GM20431 (cell line): Measurements from ENCODE around the gene DNAJC5G.
"Not testable (repeated sequence)": the region's sequence is repeated elsewhere in the genome, so short reads cannot be mapped to it uniquely, and the experiment has no call there.

Experiments
- in situ Hi-C: fragments of 300-500 bp; cut with MseI, MboI; formaldehyde crosslinking; loops from one replicate; pipeline ENCODE4 v1.15.0; 2020; ENCODE audit warnings: low sequenced_read_pairs; ENCODE audit not compliant: unreplicated experiment

DNAJC5G gene

DNA sequence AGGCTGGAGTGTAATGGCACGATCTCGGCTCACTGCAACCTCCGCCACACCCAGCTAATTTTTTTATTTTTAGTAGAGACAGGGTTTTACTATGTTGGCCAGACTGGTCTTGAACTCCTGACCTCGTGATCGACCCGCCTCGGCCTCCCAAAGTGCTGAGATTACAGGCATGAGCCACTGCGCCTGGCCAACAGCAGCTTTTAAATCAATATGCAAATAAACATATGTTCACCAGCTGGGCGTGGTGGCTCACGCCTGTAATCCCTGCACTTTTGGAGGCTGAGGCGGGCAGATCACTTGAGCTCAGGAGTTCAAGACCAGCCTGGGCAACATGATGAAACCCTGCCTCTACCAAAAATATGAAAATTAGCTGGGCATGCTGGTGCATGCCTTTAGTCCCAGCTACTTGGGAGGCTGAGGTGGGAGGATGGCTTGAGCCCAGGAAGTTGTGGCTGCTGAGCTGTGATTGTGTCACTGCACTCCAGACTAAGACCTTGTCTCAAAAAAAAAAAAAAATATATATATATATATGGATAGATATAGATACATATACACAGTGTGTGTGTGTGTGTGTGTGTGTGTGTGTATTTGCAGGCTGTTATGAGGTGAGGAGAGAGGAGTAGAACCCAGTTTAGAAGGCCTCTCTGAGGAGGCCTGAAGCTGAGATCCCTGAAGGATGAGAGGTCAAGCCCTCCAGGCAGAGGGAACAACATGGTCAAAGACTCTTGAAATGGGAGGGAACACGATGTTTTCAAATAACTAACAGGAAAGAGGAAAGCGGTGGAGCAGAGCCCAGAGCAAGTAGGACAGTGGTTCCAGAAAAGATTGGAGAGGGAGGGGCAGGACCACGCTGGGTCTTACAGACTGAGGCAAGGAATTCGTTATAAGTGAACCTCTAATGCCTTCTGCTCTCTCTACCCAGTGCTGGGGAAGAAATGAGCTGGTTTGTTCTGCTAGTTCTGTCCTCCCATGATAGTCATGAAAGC lies 2.4 kb upstream of the DNAJC5G start:
- in situ Hi-C loops: not testable (repeated sequence)

DNA sequence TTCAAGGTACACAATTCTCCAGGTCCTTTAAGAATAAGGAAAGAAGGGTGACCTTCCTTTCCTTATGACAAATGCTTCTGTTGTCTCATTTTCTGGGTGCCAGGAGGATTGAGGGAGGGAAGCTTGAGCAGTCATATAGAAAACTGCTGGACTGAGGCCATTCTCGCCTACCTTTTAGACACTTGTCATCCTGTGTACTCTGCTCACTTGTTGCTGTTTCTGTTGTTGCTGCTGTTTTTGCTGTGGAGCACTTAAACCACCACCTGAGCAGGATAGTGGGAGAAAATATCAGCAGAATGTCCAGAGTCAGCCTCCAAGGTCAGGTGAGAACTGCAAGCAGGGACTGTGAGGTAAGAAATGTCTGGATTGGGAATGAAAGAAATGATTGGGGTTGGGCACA lies 2.8 kb downstream of the DNAJC5G start:
- in situ Hi-C loops: loop anchor here (25.0 kb wide), 2 partner anchors 316 to 441 kb away; partner anchors contain the start of genes DPYSL5 and MAPRE3

DNA sequence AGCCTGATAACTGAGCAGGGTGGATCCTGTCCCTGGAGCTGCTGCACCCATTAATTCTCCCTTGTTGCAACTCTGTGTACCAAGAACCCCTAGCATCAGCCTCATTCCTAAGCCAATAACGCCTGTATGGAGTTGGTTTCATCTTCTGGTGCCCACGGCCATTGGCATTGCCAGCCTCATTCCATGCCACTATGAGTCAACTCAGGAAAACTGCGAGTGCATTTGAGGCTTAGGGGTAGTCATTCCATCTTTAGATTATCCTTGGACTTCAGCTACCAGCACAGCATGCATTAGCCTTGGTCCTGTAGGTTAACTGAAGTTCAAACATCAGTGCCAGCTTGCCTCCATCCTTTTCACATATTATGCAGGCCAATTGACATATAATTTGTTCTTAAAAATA lies 5.6 kb downstream of the DNAJC5G start:
- in situ Hi-C loops: loop anchor here (10.0 to 25.0 kb wide), 3 partner anchors 186 to 444 kb away; partner anchors contain the start of genes DPYSL5 and MAPRE3

DNA sequence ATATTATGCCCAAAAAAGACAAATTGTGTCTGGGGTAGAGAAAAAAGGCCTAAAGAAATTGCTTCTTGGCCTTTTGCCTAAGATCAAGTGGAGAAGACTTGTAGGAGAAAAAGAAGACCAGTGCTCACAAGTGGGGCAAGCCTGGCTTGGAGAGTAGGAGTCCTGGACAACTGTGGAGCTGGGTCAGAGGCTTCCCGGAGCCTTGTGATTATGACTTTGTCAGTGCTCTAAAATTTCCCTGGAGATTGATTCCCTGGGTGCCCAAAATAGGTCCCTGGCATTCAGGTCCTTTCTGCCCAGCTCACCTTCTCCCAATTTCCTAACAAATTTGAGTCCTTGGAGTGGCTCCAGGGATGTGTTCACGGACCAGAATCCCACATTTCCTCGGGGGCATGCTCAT lies 6.2 kb downstream of the DNAJC5G start:
- in situ Hi-C loops: loop anchor here (10.0 to 25.0 kb wide), 3 partner anchors 187 to 444 kb away; partner anchors contain the start of genes DPYSL5 and MAPRE3

DNA sequence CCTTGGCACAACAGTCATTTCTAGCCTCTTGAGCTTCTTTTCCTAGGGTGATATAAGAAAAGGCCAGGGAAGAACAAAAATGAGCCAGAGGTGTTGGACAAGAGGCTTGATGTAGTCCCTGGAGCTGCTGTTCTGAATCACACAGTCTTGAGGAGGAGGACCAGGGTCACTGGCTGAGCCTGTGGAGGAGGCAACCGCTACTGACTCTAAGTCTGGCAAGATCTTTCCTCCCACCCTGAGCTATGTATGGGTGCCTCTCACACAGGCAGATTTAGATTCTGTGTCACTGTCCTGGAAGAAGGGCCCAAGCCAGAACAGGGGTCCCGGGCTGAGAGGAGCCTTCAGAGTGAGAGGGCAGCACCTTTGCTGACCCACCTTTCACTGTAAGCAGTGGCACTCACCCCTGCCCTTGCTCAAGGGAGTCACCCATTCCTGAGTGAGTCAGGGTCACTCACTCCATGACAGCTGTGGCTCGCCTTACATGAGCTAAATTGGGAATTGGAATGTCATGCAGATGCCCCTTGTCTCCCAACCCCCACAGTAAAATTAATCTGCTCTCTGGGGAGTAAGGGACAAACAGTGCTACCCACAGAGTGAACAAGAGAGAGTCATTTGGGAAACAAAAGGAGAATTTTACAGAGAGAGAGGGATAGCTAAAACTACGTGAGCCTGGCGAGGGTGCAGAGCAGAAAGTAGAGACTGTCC lies 6.8 kb downstream of the DNAJC5G start, which contains the start of gene TRIM54:
Gene TRIM54 (plus strand): TSS at position 575 of the 705 bp plus-strand sequence. CDS start 303 bp downstream, outside the sequence.
- in situ Hi-C loops: loop anchor here (10.0 to 25.0 kb wide), 3 partner anchors 187 to 445 kb away; partner anchors contain the start of genes DPYSL5 and MAPRE3

DNA sequence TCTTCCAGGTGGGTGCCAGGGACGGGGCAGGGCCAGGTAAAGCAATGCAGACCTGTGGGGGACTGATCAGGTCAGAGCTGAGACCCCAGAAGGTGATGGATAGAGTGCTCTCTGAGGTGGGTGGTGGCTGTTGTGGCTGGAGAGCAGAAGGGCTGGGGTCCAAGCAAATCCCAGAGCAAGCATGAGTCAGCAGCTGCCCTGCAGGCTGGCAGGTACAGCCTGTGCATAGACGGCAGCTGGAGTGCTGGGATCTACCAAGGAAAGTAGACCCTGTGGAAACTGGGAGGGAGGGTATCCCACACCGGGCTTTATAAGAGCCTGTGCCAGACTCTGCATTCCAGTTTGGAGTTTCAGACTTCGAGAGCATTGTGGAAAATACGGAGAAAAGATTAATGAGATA lies 7.7 kb downstream of the DNAJC5G start:
- in situ Hi-C loops: loop anchor here (10.0 to 25.0 kb wide), 3 partner anchors 188 to 446 kb away; partner anchors contain the start of genes DPYSL5 and MAPRE3

DNA sequence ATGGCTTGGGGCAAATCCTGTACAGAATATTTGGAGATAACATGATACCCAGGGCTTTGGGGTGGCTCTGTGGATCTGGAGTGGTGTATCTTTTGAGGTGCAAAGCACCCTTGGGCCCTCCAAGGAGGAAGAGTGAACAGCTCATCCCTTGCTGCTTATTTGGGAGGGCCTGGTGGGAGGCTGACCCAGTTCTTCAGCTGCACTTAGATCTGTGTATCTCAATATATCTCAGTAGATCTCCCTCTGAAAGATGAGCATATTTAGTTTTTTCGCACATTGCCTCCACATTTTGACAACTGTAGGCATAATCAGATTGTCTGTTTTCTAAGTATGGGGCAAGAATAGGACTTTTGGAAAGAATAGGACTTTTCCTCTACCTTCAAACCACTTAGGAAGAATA lies 9.8 kb downstream of the DNAJC5G start:
- in situ Hi-C loops: loop anchor here (10.0 to 25.0 kb wide), 3 partner anchors 190 to 448 kb away; partner anchors contain the start of genes DPYSL5 and MAPRE3

DNA sequence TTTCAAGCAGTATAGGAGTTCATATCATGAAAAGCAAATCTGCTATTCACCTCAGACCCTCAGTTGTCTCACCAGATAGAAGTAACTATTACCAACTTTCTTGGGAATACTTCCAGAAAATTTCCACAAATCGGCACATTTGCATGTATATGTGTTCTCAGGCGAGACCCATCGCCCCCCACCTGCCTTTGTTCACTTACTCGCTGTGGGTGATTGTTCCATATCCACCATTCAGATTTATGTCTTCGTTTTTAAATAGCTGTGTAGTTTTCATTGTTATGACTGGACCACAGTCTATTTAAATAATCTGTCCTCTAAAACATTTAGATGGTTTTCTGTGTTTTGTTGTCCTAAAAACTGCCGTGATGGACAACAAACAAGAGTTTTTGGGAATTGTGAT lies 10.2 kb downstream of the DNAJC5G start:
- in situ Hi-C loops: loop anchor here (10.0 to 25.0 kb wide), 3 partner anchors 191 to 448 kb away; partner anchors contain the start of genes DPYSL5 and MAPRE3

DNA sequence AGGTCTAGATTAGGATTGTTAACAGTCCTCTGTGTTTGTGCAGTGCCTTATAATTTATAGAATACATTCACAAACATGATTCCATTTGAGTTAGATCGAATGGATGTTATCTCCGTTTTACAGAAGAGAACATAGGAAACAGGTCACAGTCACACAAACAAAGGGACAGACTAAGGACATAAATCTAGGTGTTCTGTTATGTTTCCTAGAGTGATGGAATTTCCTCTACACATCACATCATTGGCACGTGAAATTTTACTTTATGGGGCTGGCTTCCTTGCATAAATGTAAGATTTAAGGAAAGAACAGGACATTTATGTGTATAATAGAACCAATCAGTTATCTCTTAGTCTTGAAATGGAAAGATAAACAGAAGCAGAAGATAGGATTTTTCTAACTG lies 13.4 kb downstream of the DNAJC5G start:
- in situ Hi-C loops: loop anchor here (10.0 to 25.0 kb wide), 3 partner anchors 194 to 451 kb away; partner anchors contain the start of genes DPYSL5 and MAPRE3

DNA sequence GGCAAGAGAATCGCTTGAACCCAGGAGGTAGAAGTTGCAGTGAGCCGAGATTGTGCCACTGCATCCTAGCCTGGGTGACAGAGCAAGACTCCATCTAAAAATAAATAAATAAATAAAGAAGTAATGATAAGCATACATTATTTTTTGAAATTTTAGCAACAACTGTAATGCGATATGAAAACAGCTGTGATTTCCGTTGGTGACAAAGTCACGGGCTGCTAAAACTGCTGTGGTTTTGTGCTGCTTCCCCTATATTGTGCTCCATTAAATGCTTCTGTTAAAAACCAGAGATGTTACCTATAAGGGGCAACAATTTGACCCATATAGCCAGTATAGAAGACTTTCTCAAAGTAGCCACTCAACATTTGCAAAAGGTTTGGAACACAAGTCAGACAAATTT lies 15.3 kb downstream of the DNAJC5G start:
- in situ Hi-C loops: loop anchor here (25.0 kb wide), 2 partner anchors 328 to 453 kb away; partner anchors contain the start of genes DPYSL5 and MAPRE3

DNA sequence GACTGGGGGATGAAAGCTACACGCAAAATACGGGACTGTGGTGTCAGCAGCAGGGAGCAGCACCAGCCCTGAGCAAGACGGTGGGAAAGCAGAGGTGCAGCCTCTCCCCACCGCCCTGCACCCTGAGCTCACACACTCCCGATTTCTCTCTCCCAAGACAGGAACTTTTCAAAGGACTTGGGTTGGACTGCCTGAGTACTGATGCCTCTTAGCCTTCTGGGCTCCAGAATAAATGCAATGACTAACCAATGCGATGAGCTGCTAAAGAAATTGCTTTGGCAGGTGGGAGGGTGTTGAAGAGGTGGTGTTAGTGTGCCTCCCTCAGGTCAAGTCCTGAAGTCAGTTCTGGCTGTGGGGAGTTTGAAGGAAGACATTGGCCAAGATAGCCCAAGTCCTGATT lies 16.6 kb downstream of the DNAJC5G start:
- in situ Hi-C loops: loop anchor here (25.0 kb wide), 2 partner anchors 330 to 455 kb away; partner anchors contain the start of genes DPYSL5 and MAPRE3

DNA sequence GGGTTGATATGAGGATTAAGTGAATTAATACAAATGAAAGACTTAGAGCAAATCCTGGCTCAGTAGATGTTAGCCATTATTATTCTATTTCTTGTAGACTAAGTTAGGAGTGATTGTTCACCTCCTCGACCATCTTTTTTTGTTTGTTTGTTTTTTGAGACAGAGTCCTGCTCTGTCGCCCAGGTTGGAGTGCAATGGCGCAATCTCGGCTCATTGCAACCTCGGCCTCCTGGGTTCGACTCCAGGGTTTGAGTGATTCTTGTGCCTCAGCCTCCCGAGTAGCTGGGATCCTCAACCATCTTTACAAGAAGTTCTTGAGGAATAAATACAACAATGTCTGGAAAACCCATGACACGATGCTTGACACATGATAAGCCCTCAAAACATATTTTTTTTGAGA lies 19.7 kb downstream of the DNAJC5G start:
- in situ Hi-C loops: loop anchor here (25.0 kb wide), 2 partner anchors 333 to 458 kb away; partner anchors contain the start of genes DPYSL5 and MAPRE3

DNA sequence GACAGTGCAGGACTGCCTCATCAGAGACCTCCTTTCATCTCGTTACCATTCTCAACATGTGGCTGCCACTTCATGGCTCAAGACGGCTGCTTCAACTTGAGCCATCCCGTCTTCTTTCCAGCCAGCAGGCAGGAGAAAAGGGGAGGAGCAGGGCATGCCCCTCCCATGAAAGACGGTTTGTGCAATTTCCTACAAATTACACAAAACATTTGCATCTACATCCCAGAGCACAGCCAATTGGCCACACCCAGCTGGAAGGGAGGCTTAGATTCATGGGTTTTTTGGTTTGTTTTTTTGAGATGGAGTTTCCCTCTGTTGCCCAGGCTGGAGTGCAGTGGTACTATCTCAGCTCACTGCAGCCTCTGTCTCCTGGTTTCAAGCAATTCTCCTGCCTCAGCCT lies 21.2 kb downstream of the DNAJC5G start:
- in situ Hi-C loops: loop anchor here (25.0 kb wide), 2 partner anchors 334 to 459 kb away; partner anchors contain the start of genes DPYSL5 and MAPRE3

DNA sequence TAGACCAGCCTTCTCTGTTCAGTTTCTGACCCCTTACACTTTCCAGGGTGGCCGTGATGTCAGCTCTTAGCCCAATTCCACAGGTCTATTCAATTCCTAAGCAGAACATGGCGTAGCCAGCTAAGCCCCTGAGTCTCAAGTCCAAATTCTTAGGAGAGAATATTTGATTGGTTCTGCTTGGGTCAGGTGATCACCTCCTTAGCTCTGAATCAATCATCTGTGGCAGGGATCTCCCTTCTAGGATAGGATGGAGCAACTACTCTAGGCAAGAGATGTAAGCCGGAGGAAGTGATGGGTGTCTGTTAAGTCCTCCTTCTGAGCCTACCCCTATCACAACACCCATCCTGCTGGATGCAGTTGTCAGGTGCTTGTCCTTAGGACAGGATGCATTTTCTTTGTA lies 22.0 kb downstream of the DNAJC5G start:
- in situ Hi-C loops: loop anchor here (25.0 kb wide), 2 partner anchors 335 to 460 kb away; partner anchors contain the start of genes DPYSL5 and MAPRE3

DNA sequence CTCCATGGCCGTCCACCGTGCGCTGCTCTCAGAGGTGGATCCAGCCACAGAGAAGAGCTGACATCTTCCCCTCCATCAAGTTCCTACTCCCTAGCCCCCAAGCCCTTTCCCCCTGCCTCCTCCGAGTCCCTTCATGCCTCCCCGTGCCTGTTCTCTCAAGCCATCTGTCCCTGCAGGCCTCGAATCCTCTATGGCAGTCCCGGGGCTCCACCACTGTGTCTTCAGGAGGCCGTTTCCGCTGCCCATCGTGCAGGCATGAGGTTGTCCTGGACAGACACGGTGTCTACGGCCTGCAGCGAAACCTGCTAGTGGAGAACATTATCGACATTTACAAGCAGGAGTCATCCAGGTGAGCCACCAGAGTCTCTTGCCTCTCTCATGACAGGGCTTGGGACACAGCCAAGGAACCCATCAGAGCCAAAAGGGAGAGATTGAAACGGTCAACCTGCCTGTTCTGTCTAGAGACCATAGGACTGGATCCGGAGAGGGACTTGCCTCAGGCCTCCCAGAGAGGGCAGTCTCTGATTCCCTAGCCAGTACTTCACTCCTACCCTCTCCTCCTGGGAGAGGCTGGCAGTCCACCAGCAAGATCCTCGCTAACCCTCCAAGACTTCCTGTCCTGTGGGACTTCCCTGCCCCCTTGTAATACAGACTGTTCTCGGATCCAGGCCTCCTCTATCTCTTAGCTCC lies 23.3 kb downstream of the DNAJC5G start:
- in situ Hi-C loops: loop anchor here (25.0 kb wide), 2 partner anchors 336 to 461 kb away; partner anchors contain the start of genes DPYSL5 and MAPRE3

DNA sequence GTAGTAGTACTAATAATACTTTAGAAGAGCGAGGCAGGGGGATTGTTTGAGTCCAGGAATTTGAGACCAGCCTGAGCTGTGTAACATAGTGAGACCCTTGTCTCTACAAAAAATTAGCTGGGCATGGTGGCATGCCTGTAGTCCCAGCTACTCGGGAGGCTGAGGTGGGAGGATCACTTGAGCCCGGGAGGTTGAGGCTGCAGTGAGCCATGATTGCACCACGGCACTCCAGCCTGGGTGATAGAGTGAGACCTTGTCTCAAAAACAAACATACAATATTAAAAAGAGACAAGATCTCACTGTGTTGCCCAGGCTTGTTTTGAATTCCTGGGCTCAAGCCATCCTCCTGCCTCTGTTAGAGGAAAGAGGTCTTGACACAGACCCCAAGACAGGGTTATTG lies 25.4 kb downstream of the DNAJC5G start:
- in situ Hi-C loops: not testable (repeated sequence)

DNA sequence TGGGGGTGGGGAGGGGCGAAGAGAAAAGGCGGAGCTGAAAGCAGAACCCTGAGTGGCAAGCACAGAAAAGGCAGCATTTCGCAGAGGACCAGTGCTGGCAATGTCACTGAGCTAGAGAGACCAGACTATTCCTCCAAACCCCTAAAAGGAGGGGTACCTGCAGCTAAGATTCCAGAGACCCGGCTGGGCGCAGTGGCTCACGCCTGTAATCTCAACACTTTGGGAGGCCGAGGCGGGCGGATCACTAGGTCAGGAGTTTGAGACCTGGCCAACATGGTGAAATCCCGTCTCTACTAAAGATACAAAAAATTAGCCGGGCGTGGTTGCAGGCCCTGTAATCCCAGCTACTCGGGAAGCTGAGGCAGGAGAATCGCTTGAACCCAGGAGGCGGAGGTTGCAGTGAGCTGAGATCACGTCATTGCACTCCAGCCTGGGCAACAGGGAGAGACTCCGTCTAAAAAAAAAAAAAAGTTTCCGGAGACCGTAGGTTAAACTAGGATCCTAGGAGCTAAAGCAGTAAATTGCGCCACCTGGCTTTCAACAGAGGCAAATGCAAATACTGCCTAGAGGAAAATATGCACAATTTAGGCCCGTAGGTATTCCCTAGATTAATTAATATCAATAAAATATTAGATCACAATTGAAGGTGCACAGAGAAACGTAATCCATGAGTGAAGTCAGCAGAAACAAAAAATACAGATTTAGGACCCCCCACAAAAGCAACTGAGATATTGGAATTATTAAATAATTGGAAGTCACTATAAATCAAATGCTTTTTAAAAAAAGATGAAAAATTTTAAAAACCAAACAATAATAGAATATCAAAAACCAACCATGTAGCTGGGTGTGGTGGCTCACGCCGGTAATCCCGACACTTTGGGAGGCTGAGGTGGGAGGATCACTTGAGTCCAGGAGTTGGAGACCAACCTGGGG lies 28.1 kb downstream of the DNAJC5G start:
- in situ Hi-C loops: no loop called here
